Right cardiac atrium (tissue), 5 donors: ENCODE data around the gene PANX2. TPM values are rescaled to one million over a fixed set of nuclear protein-coding genes. Genes with fewer than 3 reads are reported as not detected.

Source experiments
- ATAC-seq, 2 donors: fragments of 200-7000 bp; cut with Tn5 transposase; one replicate each; pipeline versions ENCODE4 v1.8.0 to v1.9.1; 2020; ENCODE audit warnings: moderate library complexity in 2 of 2, mild to moderate bottlenecking in 1 of 2
- DNase-seq, 3 donors: peaks; one replicate each; pipeline ENCODE4 v3.0.0-alpha.2; 2020
- H3K27ac ChIP-seq: one replicate; pipeline ENCODE4 v1.5.1; 2013; ENCODE audit warnings: mild to moderate bottlenecking, low read length, control low read depth, moderate library complexity
- H3K27me3 ChIP-seq: one replicate; pipeline ENCODE4 v1.6.1; 2013; ENCODE audit not compliant: control insufficient read depth, insufficient read depth
- H3K4me1 ChIP-seq: one replicate; pipeline ENCODE4 v1.6.1; 2013; ENCODE audit warnings: low read length; ENCODE audit not compliant: control insufficient read depth, insufficient read depth
- H3K4me3 ChIP-seq: one replicate; pipeline ENCODE4 v1.5.1; 2013; ENCODE audit warnings: low read length, control low read depth
- H3K9me3 ChIP-seq: one replicate; pipeline ENCODE4 v1.6.1; 2013; ENCODE audit warnings: low read length; ENCODE audit not compliant: control insufficient read depth
- WGBS: extraction: QIAGEN DNeasy Blood & Tissue Kit; methylation state at CpG from one replicate; pipeline ENCODE4 v1.1.7; 2013; 5-methylcytosine and 5-hydroxymethylcytosine counted together
- intact Hi-C, 4 donors: fragments of 100-400 bp; cut with DNase I; formaldehyde crosslinking; loops; one replicate each; pipeline versions ENCODE4 v1.11.0 to v1.14.0; 2022 to 2023
- polyA plus RNA-seq: library from polyadenylated mRNA; stranded (reverse); fragments of 200-250 nt; gene quantifications from one replicate; pipeline ENCODE4 v1.2.3, GENCODE V29; 2013
- total RNA-seq, 4 donors: library from RNA; stranded (reverse); fragmentation: NEBNext Ultra II Directional; extraction: Animal tissue kit (Norgen Biotek cat#: 25700); gene quantifications; one replicate each; pipeline ENCODE4 v1.2.1, GENCODE V29; 2021
- donor health status: healthy with polysubstance abuse.
- donor health status: DM: no; HTN: yes; CAD: no.
- donor health status: DM: no; HTN: no; CAD: no.
- donor health status: DM: no; HTN: yes; CAD: no; lungs with severe emphysema.
- donor health status: DM: yes; HTN: yes; CAD: no.

The PANX2 gene
- total and polyA plus RNA-seq, 5 donors, result 0.43 to 2.1 (median 0.88) TPM

DNA sequence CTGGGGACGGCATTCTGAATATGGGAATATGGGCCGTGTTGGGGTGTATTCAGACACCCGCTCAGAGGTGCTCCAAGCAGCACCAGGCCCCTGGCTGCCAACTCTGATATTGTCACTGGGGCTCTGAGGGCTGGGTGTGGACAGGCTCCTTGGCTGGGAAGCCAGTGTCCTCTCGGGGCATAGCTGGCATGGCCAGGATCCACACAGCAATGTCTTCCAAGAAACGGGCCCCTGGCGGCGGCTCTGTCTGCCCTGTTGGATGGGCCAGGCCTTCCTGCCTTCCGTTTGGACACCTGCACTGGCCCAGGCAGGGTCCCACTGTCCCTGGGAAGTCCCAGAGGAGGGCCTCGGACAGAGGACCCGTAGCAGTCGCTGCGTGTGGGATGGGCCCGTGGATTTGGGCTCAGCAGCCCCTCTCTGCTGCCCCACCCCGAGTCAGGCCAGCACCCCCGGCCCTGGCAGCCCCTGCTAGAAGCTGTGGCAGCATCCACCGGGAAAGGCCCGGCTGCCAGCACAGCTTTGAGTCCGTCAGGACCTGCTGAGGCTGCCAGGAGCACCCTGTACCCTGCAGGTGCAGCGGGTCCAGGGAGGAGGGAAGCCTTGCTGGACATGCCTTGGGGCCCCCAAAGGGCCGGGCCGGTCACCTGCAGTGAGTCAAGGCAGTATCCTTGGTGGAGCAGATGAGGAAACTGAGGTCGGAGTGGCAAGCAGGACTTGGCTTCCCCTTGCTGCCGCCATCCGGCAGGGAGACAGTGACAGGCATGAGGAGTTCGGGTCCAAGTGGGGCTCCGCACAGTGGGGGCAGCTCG is 4.1 kb downstream of the PANX2 start:
- H3K27ac ChIP-seq, result no peak overlapping the region
- no peak overlapping the region for H3K4me3 ChIP-seq
- ATAC-seq, result no peak
- H3K27me3 ChIP-seq, result no peaks in the 10 kb centered on the region
- peak in 2 of 3 donors; percentile 45 to 53 for DNase-seq
- no peaks in the 10 kb centered on the region for H3K9me3 ChIP-seq
- WGBS, result 87% methylated on average over 27 of the region's 27 CpGs
- intact Hi-C loops, result no loop called here
- no peaks in the 10 kb centered on the region for H3K4me1 ChIP-seq

DNA sequence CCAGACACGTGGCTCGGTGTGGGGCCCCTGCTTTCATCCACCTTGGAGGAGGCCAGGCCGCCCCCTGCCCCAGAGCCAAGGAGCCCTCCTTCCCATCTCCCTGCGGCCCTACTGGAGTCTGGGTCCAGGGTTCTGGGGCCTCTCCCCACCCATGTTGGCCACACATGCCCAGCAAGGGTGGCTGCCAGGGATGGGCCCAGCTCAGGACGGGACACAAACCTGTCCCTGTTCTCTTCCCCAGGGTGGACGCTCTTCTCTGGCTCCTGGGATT is 4.6 kb downstream of the PANX2 start:
- no peaks in the 10 kb centered on the region for H3K4me1 ChIP-seq
- DNase-seq (no peak), ATAC-seq (no peak)
- 87% methylated on average over 6 of the region's 6 CpGs for WGBS
- H3K27ac ChIP-seq, result no peak overlapping the region
- intact Hi-C loops, result no loop called here
- no peaks in the 10 kb centered on the region for H3K9me3 ChIP-seq
- H3K4me3 ChIP-seq, result no peak overlapping the region
- no peaks in the 10 kb centered on the region for H3K27me3 ChIP-seq

DNA sequence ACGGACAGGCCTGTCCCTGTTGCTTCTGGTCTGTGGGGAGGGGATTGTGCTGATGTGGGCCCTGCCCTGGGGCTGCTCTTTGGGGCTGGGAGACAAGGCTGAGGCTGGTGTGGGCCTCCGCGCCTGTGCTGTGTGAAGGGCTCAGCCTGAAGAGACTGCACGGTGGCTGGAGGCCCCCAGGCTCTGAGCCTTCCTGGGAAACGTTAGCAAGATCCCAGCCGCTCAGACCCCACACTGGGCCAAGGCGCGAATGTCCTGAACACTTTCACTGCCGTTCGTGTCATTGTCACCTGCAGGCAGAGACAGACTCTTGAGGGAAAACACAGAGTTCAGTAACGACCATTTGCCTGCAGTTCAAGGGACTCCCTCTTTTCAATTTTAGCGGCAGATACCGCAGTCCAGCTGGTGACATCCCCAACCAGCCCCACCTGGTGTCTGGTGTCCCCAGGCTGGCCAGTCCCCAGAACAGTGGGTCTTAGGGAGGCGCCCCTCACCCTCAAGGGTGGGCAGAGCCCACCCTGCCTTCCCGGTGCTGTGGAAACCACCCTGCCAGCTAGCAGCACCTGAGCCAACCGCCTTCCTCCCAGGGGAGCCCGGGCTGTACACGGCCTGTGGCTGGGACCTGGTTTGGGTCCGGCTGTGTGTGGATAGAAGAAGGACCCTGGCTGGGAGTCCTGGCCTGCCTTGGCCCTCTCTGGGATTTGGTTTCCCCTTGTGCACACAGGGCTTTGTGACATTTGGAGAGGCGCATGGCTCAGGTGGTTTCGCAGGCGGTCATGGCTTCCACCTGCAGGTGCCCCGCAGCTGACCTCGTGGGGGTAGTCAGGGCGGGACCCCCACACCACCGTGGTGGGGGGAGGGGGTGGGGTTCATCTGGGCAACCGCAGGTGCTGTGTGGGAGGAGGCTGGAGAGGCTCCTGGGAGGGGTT is 5.7 kb downstream of the PANX2 start:
- DNase-seq, result peak in 2 of 3 donors; percentile 33 to 36
- ATAC-seq, result no peak
- Histone ChIP-seq H3K27me3 (no peaks in the 10 kb centered on the region), H3K9me3 (no peaks in the 10 kb centered on the region), H3K4me3 (no peak overlapping the region), H3K4me1 (no peaks in the 10 kb centered on the region), H3K27ac (no peak overlapping the region)
- intact Hi-C loops, result no loop called here
- whole genome bisulfite sequencing, result 74% methylated on average over 27 of the region's 27 CpGs

DNA sequence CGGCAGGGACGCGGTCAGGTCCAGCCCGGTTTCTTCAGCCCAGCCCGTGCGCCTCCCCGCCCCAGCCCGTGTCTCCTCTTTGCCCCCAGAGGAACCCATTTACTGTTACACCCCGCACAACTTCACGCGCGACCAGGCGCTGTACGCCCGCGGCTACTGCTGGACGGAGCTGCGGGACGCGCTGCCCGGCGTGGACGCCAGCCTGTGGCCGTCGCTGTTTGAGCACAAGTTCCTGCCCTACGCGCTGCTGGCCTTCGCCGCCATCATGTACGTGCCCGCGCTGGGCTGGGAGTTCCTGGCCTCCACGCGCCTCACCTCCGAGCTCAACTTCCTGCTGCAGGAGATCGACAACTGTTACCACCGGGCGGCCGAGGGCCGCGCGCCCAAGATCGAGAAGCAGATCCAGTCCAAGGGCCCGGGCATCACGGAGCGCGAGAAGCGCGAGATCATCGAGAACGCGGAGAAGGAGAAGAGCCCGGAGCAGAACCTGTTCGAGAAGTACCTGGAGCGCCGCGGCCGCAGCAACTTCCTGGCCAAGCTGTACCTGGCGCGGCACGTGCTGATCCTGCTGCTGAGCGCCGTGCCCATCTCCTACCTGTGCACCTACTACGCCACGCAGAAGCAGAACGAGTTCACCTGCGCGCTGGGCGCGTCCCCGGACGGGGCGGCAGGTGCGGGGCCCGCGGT is 6.5 kb downstream of the PANX2 start:
- H3K4me3 ChIP-seq, result no peak overlapping the region
- H3K9me3 ChIP-seq, result no peaks in the 10 kb centered on the region
- H3K27ac ChIP-seq, result no peak overlapping the region
- no peaks in the 10 kb centered on the region for H3K4me1 ChIP-seq
- H3K27me3 ChIP-seq, result no peaks in the 10 kb centered on the region
- 95% methylated on average over 76 of the region's 76 CpGs for WGBS
- no peak for ATAC-seq
- peak in 2 of 3 donors; percentile 43 to 61 for DNase-seq
- intact Hi-C loops, result no loop called here

DNA sequence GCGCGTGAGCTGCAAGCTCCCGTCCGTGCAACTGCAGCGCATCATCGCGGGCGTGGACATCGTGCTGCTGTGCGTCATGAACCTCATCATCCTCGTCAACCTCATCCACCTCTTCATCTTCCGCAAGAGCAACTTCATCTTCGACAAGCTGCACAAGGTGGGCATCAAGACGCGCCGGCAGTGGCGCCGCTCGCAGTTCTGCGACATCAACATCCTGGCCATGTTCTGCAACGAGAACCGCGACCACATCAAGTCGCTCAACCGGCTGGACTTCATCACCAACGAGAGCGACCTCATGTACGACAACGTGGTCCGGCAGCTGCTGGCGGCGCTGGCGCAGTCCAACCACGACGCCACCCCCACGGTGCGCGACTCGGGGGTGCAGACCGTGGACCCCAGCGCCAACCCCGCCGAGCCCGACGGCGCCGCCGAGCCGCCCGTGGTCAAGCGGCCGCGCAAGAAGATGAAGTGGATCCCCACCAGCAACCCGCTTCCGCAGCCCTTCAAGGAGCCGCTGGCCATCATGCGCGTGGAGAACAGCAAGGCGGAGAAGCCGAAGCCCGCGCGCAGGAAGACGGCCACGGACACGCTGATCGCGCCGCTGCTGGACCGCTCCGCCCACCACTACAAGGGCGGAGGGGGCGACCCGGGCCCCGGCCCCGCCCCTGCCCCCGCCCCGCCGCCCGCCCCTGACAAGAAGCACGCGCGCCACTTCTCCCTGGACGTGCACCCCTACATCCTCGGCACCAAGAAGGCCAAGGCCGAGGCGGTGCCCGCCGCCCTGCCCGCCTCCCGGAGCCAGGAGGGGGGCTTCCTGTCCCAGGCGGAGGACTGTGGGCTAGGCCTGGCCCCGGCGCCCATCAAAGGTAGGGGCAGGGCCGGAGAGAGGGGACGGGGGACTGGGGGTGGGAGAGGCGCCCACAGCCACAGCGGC is 7.3 kb downstream of the PANX2 start:
- DNase-seq, result peak in 2 of 3 donors; percentile 36 to 59
- Histone ChIP-seq H3K4me1 (no peaks in the 10 kb centered on the region), H3K9me3 (no peaks in the 10 kb centered on the region), H3K4me3 (no peak overlapping the region), H3K27ac (no peak overlapping the region), H3K27me3 (no peaks in the 10 kb centered on the region)
- intact Hi-C loops, result no loop called here
- ATAC-seq, result no peak
- WGBS, result 59% methylated on average over 98 of the region's 98 CpGs

DNA sequence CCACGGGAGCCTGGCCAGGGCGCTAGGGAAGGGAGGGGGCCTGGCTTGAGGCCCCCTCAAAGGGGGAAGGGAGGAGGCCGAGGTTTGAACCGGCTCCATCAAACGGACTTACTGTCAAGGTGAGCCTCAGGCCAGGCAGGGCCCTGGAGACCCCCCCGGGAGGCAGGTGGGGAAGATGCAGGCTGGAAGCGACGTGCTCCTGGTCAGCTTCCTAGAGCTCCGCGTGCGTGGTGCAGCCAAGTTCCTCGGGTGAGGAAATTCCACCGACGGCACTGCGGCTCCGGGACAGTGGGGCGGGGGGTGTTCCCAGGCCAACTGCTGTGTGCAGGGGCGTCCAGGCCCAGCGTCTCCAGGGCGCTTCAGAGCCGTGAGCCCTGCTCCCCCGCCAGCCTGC is 7.9 kb downstream of the PANX2 start:
- H3K4me1 ChIP-seq, result no peaks in the 10 kb centered on the region
- no peak overlapping the region for H3K27ac ChIP-seq
- no peak overlapping the region for H3K4me3 ChIP-seq
- no peaks in the 10 kb centered on the region for H3K27me3 ChIP-seq
- no peak for ATAC-seq
- WGBS, result 38% methylated on average over 22 of the region's 22 CpGs
- DNase-seq, result peak in 1 of 3 donors; percentile 32
- no peaks in the 10 kb centered on the region for H3K9me3 ChIP-seq
- intact Hi-C loops, result no loop called here

DNA sequence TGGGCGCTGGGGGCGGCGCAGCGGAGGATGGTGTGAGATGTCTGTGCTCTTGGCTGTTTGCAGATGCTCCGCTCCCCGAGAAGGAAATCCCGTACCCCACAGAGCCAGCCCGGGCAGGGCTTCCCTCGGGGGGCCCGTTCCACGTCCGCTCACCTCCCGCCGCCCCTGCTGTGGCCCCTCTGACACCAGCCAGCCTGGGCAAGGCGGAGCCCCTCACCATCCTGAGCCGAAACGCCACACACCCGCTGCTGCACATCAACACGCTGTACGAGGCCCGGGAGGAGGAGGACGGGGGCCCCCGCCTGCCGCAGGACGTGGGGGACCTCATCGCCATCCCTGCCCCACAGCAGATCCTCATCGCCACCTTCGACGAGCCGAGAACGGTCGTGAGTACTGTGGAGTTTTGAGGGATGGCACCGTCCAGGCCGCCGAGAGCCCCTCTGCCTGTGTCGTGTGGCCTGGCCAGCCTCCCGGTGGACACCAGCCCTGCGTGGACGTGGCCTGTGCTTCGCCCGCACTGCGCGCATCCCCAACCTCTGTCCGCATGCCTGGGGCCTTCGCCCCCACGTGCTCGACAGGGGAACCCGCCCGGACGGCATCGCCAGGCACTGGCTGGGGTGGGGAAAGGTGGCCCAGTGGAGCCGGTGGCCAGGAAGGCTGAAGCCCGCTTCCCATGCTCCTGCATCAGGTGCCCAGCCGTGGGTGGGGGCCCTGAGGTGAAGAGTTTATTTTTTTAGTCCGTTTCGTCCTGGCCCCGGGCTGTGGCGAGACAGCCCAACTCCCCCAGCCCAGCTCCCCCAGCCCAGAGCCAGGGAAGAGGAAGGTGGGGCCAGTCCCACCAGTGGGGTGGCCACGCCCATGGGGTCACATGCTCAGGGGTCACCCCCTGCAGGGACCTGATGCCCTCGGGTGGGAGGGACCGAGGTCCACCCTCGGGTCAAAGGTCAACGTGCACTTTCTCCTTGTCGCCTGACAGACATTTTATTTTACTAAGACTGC is 8.6 kb downstream of the PANX2 start:
- no peak for ATAC-seq
- no peak overlapping the region for H3K4me3 ChIP-seq
- 79% methylated on average over 64 of the region's 64 CpGs for WGBS
- no peaks in the 10 kb centered on the region for H3K27me3 ChIP-seq
- peak in 2 of 3 donors; percentile 47 to 63 for DNase-seq
- H3K9me3 ChIP-seq, result no peaks in the 10 kb centered on the region
- no peak overlapping the region for H3K27ac ChIP-seq
- intact Hi-C loops, result no loop called here
- H3K4me1 ChIP-seq, result peaks cover 2% of the 10 kb centered on the region

DNA sequence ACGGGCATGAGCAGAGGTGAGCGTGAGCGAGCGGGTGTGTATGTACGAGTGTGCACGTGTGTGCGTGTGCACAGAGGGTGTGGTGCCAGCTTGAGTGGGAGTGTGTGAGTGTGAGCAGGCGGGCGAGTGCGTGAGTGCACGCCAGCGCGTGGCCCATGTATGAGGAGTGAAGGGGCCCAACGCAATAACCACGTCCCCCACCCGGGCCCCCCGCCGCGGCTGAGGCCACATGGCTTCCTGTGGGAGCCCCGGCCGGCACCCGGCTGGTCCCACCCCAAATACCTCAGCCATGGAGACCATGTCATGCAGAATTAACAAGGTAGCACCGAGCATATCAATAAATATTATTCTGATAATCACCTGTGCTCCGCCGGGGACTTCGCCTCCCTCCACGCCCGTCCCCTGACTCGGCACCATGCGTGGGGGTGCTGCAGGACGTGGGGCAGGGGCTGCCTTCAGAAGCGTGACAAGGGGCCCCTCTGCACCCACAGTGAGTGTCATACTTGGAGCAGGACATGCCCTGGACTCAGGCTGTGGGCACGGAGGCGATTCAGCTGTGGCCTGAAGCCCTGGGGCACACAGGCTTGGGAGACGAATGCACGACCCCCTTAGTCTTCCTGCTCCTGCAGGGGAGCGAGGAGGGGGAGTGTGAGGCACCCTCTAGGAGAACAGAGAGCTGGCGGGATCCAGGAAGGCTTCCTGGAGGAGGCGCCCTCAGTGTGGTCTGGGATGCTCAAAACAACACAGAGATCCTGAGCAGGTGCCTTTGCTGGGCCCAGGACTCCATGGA is 9.6 kb downstream of the PANX2 start:
- Histone ChIP-seq H3K4me1 (peaks cover 2% of the 10 kb centered on the region), H3K4me3 (no peak overlapping the region), H3K27me3 (no peaks in the 10 kb centered on the region), H3K9me3 (no peaks in the 10 kb centered on the region), H3K27ac (no peak overlapping the region)
- intact Hi-C loops, result no loop called here
- ATAC-seq (no peak), DNase-seq (peak in 2 of 3 donors; percentile 48 to 54)
- 79% methylated on average over 39 of the region's 39 CpGs for WGBS
